PC-9 (cell line): ENCODE results near the gene SAG. TPM values are rescaled to one million over a fixed set of nuclear protein-coding genes. Genes with fewer than 3 reads are reported as not detected.

Experiments
- BruUV-seq: library from RNA; stranded (reverse); fragments of 400-500 nt; replicated peaks from 2 replicates; lab custom pipeline; 2021; lab: Mats Ljungman, UMichigan
- CTCF ChIA-PET: fragments of 300-600 bp; sonication (Branson Sonifier 250); formaldehyde crosslinking; loops from one replicate; lab custom pipeline; 2022; ENCODE audit warnings: antibody characterized with exemption; lab: Charles Lee
- POLR2A ChIA-PET: fragments of 300-600 bp; sonication (Branson Sonifier 250); formaldehyde crosslinking; loops from one replicate; lab custom pipeline; 2022; ENCODE audit warnings: antibody characterized with exemption; ENCODE audit not compliant: unreplicated experiment; lab: Charles Lee
- DNase-seq, 2 experiments: peaks; one replicate each; pipeline versions ENCODE4 v3.0.0 to v3.0.0-alpha.2; 2015 to 2022; ENCODE audit warnings: mixed read lengths in 1 of 2
- H2AFZ ChIP-seq: fragments of 200-600 bp; sonication (generic); 2 replicates; pipeline ENCODE4 v1.8.1; 2017; ENCODE audit warnings: antibody characterized with exemption
- H3F3A ChIP-seq: fragments of 200-600 bp; sonication (generic); 2 replicates; pipeline ENCODE4 v1.8.1; 2017; ENCODE audit warnings: antibody characterized with exemption, mild to moderate bottlenecking, low read depth; ENCODE audit not compliant: insufficient read depth
- H3K27ac ChIP-seq: fragments of 200-600 bp; sonication (generic); 2 replicates; pipeline ENCODE4 v1.6.1; 2016; ENCODE audit warnings: mixed run types
- H3K27me3 ChIP-seq: fragments of 200-600 bp; sonication (generic); 2 replicates; pipeline ENCODE4 v1.6.1; 2016; ENCODE audit warnings: low read depth, mixed run types; ENCODE audit not compliant: insufficient read depth
- H3K36me3 ChIP-seq: fragments of 200-600 bp; sonication (generic); 2 replicates; pipeline ENCODE4 v1.6.1; 2016; ENCODE audit warnings: low read depth, mixed run types
- H3K4me1 ChIP-seq: fragments of 200-600 bp; sonication (generic); replicated peaks from 2 replicates; pipeline ENCODE4 v1.6.1; 2016; ENCODE audit warnings: mixed run types; ENCODE audit not compliant: insufficient read depth
- H3K4me2 ChIP-seq: fragments of 200-600 bp; sonication (generic); 2 replicates; pipeline ENCODE4 v1.6.1; 2017; ENCODE audit warnings: mixed run types
- H3K4me3 ChIP-seq: fragments of 200-600 bp; sonication (generic); 2 replicates; pipeline ENCODE4 v1.6.1; 2016; ENCODE audit warnings: mixed run types
- H3K79me2 ChIP-seq: fragments of 200-600 bp; sonication (generic); 2 replicates; pipeline ENCODE4 v1.6.1; 2017; ENCODE audit warnings: low read depth, mixed run types
- H3K9me2 ChIP-seq: fragments of 200-600 bp; sonication (generic); 2 replicates; pipeline ENCODE4 v1.8.1; 2017; ENCODE audit warnings: mild to moderate bottlenecking; ENCODE audit not compliant: insufficient read depth
- H3K9me3 ChIP-seq: fragments of 200-600 bp; sonication (generic); 2 replicates; pipeline ENCODE4 v1.8.1; 2016; ENCODE audit warnings: low read depth; ENCODE audit not compliant: insufficient read depth
- H4K20me1 ChIP-seq: fragments of 200-600 bp; sonication (generic); 2 replicates; pipeline ENCODE4 v1.8.1; 2017; ENCODE audit not compliant: insufficient read depth
- CTCF ChIP-seq: fragments of 200-600 bp; sonication (generic); conservative IDR thresholded peaks from 2 replicates; pipeline ENCODE4 v1.6.1; 2017; ENCODE audit warnings: mixed run types, antibody characterized with exemption, mild to moderate bottlenecking, moderate library complexity
- EZH2 ChIP-seq: fragments of 200-600 bp; sonication (generic); IDR thresholded peaks from 2 replicates; pipeline ENCODE4 v1.8.0; 2017; ENCODE audit warnings: antibody characterized with exemption, low read depth
- intact Hi-C: fragments of 100-400 bp; cut with micrococcal nuclease; formaldehyde crosslinking; loops from one replicate; pipeline ENCODE4 v1.10.0; 2022; ENCODE audit not compliant: unreplicated experiment
- total RNA-seq: library from RNA; stranded (reverse); gene quantifications from 2 replicates; pipeline ENCODE4 v1.2.3, GENCODE V29; 2021

Gene SAG
- total RNA-seq, 1 experiment from 2014 or later, result not detected

GRCh38 chr2:233266481-233266880 lies 41.1 kb upstream of the SAG start:
- Histone ChIP-seq H3K27me3 (no peaks in the 10 kb centered on the region), H3K4me3 (no peak overlapping the region), H2AFZ (no peak overlapping the region), H3K79me2 (peaks cover 35% of the 10 kb centered on the region), H3F3A (peaks cover 37% of the 10 kb centered on the region; the same call in 1 of the 2 replicates), H3K4me2 (no peak overlapping the region), H3K4me1 (no peaks in the 10 kb centered on the region), H3K27ac (no peak overlapping the region), H3K9me3 (no peaks in the 10 kb centered on the region), H4K20me1 (peaks cover 31% of the 10 kb centered on the region), H3K36me3 (peaks cover 86% of the 10 kb centered on the region), H3K9me2 (no peaks in the 10 kb centered on the region)
- no peak for TF ChIP-seq CTCF
- no peak for TF ChIP-seq EZH2
- ChIA-PET POLR2A (interaction anchor here (0.9 kb wide), 1 partner anchor 430 kb away, joined by 4 read pairs; no protein-coding TSS in a partner anchor), CTCF (no interaction called here)
- no peak for DNase-seq
- intact Hi-C loops, result no loop called here
- BruUV-seq, result no TSS peak

GRCh38 chr2:233267516-233268245 lies 39.9 kb upstream of the SAG start:
- POLR2A ChIA-PET, result interaction anchor here (0.5 to 0.6 kb wide), 2 partner anchors 559 to 1096 kb away, joined by 3 to 6 read pairs; no protein-coding TSS in a partner anchor
- no peaks in the 10 kb centered on the region for H3K9me3 ChIP-seq
- H3K36me3 ChIP-seq, result peaks cover 85% of the 10 kb centered on the region
- no TSS peak for BruUV-seq
- H3K27me3 ChIP-seq, result no peaks in the 10 kb centered on the region
- H3F3A ChIP-seq, result peaks cover 44% of the 10 kb centered on the region; the same call in 1 of the 2 replicates
- intact Hi-C loops, result no loop called here
- no peaks in the 10 kb centered on the region for H3K4me1 ChIP-seq
- H3K9me2 ChIP-seq, result no peaks in the 10 kb centered on the region
- H3K79me2 ChIP-seq, result peaks cover 24% of the 10 kb centered on the region
- H3K4me3 ChIP-seq, result no peak overlapping the region
- H3K27ac ChIP-seq, result no peak overlapping the region
- no peak overlapping the region for H3K4me2 ChIP-seq
- CTCF ChIA-PET, result no interaction called here
- TF ChIP-seq EZH2 (no peak), CTCF (no peak)
- DNase-seq, result no peak
- peaks cover 19% of the 10 kb centered on the region for H4K20me1 ChIP-seq
- H2AFZ ChIP-seq, result no peak overlapping the region

- H3K9me3 ChIP-seq, result no peaks in the 10 kb centered on the region
- no peak for TF ChIP-seq EZH2
- TF ChIP-seq CTCF, result no peak
- H3K4me2 ChIP-seq, result no peak overlapping the region
- intact Hi-C loops, result no loop called here
- H3K4me3 ChIP-seq, result no peak overlapping the region
- H3F3A ChIP-seq, result peaks cover 45% of the 10 kb centered on the region; the same call in 1 of the 2 replicates
- no peak overlapping the region for H2AFZ ChIP-seq
- BruUV-seq, result no TSS peak
- DNase-seq, result no peak
- H3K79me2 ChIP-seq, result peaks cover 9% of the 10 kb centered on the region; the same call in 1 of the 2 replicates
- CTCF ChIA-PET, result no interaction called here
- peaks cover 84% of the 10 kb centered on the region for H3K36me3 ChIP-seq
- H3K27me3 ChIP-seq, result no peaks in the 10 kb centered on the region
- no peak overlapping the region for H3K27ac ChIP-seq
- no peaks in the 10 kb centered on the region for H3K9me2 ChIP-seq
- POLR2A ChIA-PET, result interaction anchor here (0.6 kb wide), 2 partner anchors 237 to 421 kb away, joined by 6 to 7 read pairs; no protein-coding TSS in a partner anchor
- H3K4me1 ChIP-seq, result no peaks in the 10 kb centered on the region
- H4K20me1 ChIP-seq, result peaks cover 8% of the 10 kb centered on the region; the same call in 1 of the 2 replicates
Measured at GRCh38 chr2:233270366-233270765, 37.2 kb upstream of the SAG start.
